Parathyroid adenoma (tissue), 2 donors: ENCODE data around the gene SGMS2.

Experiments used
- H2AFZ ChIP-seq: fragments of 300-600 bp; sonication (generic); one replicate; pipeline ENCODE4 v1.7.0; 2017; ENCODE audit warnings: antibody characterized with exemption, mild to moderate bottlenecking
- H3K27ac ChIP-seq: fragments of 300-600 bp; sonication (generic); one replicate; pipeline ENCODE4 v1.7.0; 2017
- H3K27me3 ChIP-seq: fragments of 300-600 bp; sonication (generic); one replicate; pipeline ENCODE4 v1.7.0; 2017; ENCODE audit warnings: low read length; ENCODE audit not compliant: control insufficient read depth, insufficient read depth
- H3K36me3 ChIP-seq: fragments of 300-600 bp; sonication (generic); one replicate; pipeline ENCODE4 v1.7.0; 2017; ENCODE audit warnings: low read length; ENCODE audit not compliant: control insufficient read depth, insufficient read depth
- H3K4me1 ChIP-seq: fragments of 300-600 bp; sonication (generic); one replicate; pipeline ENCODE4 v1.7.0; 2017; ENCODE audit warnings: control low read depth
- H3K4me2 ChIP-seq: fragments of 300-600 bp; sonication (generic); one replicate; pipeline ENCODE4 v1.7.0; 2017; ENCODE audit warnings: low read length
- H3K4me3 ChIP-seq: fragments of 300-600 bp; sonication (generic); one replicate; pipeline ENCODE4 v1.7.0; 2017; ENCODE audit warnings: low read depth, low read length
- H3K79me2 ChIP-seq: fragments of 300-600 bp; sonication (generic); one replicate; pipeline ENCODE4 v1.7.0; 2017; ENCODE audit warnings: control low read depth
- H3K9ac ChIP-seq: fragments of 300-600 bp; sonication (generic); one replicate; pipeline ENCODE4 v1.7.0; 2017; ENCODE audit warnings: mild to moderate bottlenecking
- H3K9me3 ChIP-seq: fragments of 300-600 bp; sonication (generic); one replicate; pipeline ENCODE4 v1.7.0; 2017; ENCODE audit warnings: low read length; ENCODE audit not compliant: control insufficient read depth
- TF ChIP-seq, protein P1 (sequence below): fragments of 300-600 bp; sonication (generic); IDR thresholded peaks from one replicate; pipeline ENCODE4 v1.7.0; 2017; ENCODE audit warnings: antibody characterized with exemption, mild to moderate bottlenecking
- donor health status: primary hyperparathyroidism.

The SGMS2 gene

DNA sequence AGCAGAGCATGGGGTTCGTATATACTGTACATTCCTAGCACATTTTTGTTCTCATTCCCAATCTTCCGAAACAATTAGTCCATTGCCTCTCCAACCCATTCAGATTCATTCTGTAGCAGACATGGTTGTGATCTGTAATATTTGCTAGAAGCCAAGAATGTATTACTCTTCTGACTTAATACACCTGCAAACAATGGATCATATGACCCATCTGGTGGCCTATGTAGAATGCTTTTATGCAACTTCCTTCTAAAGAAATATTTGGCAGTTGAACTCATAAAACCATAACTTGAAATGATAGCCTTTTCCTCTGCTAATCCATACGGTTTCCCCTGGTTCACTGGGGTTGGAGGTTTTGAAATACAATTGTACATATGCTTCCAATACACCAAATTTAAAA lies 32.8 kb upstream of the SGMS2 start:
- H3K4me3 ChIP-seq: no peak overlapping the region
- no peak overlapping the region for H3K9ac ChIP-seq
- TF ChIP-seq, protein P1, sequence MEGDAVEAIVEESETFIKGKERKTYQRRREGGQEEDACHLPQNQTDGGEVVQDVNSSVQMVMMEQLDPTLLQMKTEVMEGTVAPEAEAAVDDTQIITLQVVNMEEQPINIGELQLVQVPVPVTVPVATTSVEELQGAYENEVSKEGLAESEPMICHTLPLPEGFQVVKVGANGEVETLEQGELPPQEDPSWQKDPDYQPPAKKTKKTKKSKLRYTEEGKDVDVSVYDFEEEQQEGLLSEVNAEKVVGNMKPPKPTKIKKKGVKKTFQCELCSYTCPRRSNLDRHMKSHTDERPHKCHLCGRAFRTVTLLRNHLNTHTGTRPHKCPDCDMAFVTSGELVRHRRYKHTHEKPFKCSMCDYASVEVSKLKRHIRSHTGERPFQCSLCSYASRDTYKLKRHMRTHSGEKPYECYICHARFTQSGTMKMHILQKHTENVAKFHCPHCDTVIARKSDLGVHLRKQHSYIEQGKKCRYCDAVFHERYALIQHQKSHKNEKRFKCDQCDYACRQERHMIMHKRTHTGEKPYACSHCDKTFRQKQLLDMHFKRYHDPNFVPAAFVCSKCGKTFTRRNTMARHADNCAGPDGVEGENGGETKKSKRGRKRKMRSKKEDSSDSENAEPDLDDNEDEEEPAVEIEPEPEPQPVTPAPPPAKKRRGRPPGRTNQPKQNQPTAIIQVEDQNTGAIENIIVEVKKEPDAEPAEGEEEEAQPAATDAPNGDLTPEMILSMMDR: no peak
- H3K4me2 ChIP-seq: no peak overlapping the region
- no peaks in the 10 kb centered on the region for H3K36me3 ChIP-seq
- H2AFZ ChIP-seq: no peak overlapping the region
- H3K9me3 ChIP-seq: no peaks in the 10 kb centered on the region
- H3K79me2 ChIP-seq: no peaks in the 10 kb centered on the region
- no peaks in the 10 kb centered on the region for H3K4me1 ChIP-seq
- H3K27me3 ChIP-seq: no peaks in the 10 kb centered on the region
- H3K27ac ChIP-seq: no peak overlapping the region

DNA sequence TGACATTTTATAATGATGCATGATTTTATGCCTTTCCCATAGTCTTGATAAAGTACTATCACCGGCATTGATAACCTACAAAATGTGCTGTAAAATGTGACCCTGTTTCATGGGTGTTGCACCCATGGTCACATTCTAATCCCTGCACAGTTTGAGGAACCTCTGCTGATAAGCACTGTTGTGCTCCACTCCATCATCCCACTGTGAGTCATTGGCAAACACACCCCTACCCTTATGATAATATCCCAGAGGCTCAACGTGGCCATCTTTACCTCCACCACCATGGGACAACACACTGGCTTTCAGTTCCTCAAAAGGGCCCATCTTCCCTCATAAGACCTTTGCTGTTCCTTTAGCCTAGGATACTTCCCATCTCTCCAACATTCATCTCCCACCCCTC lies 32.0 kb upstream of the SGMS2 start:
- no peak overlapping the region for H3K9ac ChIP-seq
- no peaks in the 10 kb centered on the region for H3K36me3 ChIP-seq
- H3K9me3 ChIP-seq: no peaks in the 10 kb centered on the region
- no peaks in the 10 kb centered on the region for H3K27me3 ChIP-seq
- H3K4me2 ChIP-seq: no peak overlapping the region
- H3K4me1 ChIP-seq: no peaks in the 10 kb centered on the region
- H3K79me2 ChIP-seq: no peaks in the 10 kb centered on the region
- H3K27ac ChIP-seq: no peak overlapping the region
- TF ChIP-seq, protein P1: no peak
- H2AFZ ChIP-seq: no peak overlapping the region
- no peak overlapping the region for H3K4me3 ChIP-seq

DNA sequence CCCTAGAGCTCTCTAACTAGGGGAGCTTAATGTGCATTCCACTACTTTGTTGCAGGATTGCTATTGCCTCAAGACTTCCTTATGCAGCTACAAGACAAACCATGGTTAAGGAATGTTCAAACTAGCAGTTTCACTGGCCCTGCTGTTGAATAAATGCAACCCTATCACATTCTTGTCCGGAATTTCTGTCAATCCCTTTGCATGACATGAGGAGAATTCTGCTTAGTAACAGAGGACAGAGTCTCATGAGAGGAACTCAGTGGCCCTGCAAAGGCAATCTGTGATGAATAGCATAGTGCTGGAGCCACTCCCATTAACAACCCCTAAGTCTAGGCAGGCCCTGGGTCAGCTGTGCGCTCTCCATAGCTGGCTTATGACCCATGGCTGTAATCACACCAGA lies 30.7 kb upstream of the SGMS2 start:
- TF ChIP-seq, protein P1: no peak
- Histone ChIP-seq H3K4me1 (no peaks in the 10 kb centered on the region), H3K4me3 (no peak overlapping the region), H2AFZ (no peak overlapping the region), H3K36me3 (no peaks in the 10 kb centered on the region), H3K27me3 (no peaks in the 10 kb centered on the region), H3K27ac (no peak overlapping the region), H3K9me3 (no peaks in the 10 kb centered on the region), H3K9ac (no peak overlapping the region), H3K4me2 (no peak overlapping the region), H3K79me2 (no peaks in the 10 kb centered on the region)

DNA sequence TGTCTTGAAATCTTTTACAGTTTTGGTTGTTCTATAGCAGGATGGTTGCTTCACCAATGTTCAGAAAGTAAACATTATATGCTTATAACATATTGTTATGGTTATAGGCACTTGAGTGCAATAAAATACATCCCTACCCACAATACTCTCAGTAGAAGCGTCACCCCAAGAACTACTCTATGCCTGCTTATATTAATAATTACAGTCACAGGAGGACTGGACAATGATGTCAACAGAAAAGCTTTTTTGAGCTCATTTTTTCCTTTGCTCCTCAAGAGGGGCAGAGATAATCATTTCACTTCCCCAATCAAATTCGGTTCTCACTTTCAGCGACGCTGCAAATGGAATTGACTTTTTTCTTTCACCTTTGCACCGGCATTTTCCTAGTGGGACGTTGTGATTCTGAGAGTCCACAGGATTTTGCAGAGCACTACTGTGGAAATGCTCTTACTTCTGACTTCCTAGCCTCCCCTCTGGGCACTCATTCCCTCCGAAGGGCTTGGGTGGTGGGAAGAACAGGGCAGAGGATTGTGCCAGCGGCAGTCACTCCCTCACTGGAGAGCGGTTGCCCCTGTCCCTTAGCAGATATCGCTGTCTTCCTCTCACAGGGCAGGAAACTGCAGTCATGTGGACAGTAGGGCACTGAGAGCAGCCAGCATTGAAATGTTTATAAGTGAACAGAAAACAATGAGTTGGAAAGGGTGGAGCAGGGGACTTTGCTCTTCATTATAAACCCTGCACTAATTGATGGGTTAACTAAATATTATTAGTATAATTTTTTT lies 24.9 kb upstream of the SGMS2 start:
- Histone ChIP-seq H3K79me2 (no peaks in the 10 kb centered on the region), H2AFZ (no peak overlapping the region), H3K36me3 (no peaks in the 10 kb centered on the region), H3K4me2 (no peak overlapping the region), H3K4me1 (no peaks in the 10 kb centered on the region), H3K9ac (no peak overlapping the region), H3K9me3 (no peaks in the 10 kb centered on the region), H3K27ac (no peak overlapping the region), H3K4me3 (no peak overlapping the region), H3K27me3 (no peaks in the 10 kb centered on the region)
- TF ChIP-seq, protein P1: no peak

DNA sequence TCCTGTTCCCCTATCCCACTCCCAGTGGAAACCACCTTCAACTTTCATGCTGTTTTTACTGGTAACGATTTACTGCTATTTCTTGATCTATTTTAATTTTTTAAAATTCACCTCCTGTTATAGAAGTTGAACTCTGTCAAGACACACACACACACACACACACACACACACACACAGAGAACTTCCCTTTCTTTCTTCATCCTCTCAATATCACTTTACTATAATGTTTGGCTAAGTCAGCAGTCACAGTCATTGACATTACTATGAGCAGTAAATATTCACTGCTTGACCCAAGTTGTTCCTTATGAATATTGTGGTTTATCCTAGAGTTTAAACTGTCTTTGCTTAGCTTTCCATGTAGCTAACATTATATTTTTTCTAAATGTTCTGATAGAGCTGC lies 24.0 kb upstream of the SGMS2 start:
- Histone ChIP-seq H3K79me2 (no peaks in the 10 kb centered on the region), H3K27ac (no peak overlapping the region), H3K9ac (no peak overlapping the region), H3K36me3 (no peaks in the 10 kb centered on the region), H3K4me2 (no peak overlapping the region), H3K27me3 (no peaks in the 10 kb centered on the region), H3K9me3 (no peaks in the 10 kb centered on the region), H2AFZ (no peak overlapping the region), H3K4me3 (no peak overlapping the region), H3K4me1 (no peaks in the 10 kb centered on the region)
- TF ChIP-seq, protein P1: no peak
